Measurements from ENCODE around the gene HLA-DOB. TPM values are rescaled to one million over a fixed set of nuclear protein-coding genes. Genes with fewer than 3 reads are reported as not detected.

HLA-DOB gene
- total RNA-seq, 4 donors from 2014 or later = 5.7 TPM; not detected in 3

DNA sequence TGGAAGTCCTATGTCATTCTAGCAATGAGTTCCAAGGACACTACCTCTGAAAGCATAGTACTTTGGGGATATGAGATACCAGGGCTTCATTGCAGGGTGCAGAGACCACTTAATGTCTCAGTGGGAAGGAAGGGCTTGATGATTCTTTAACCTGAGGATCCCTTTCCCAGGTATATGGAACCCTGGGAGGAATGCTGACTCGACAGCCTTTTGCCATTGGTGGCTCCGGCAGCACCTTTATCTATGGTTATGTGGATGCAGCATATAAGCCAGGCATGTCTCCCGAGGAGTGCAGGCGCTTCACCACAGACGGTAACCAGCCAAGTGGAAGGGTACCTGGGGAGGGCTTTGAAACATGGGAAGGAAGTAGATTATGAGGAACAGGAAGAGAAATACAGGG, 41.4 kb upstream of the HLA-DOB start:
- H3K27me3 ChIP-seq = no peaks in the 10 kb centered on the region
- no peaks in the 10 kb centered on the region for H3K9me3 ChIP-seq
- peaks cover 0 to 17% (median 0%) of the 10 kb centered on the region in 4 donors for H3K36me3 ChIP-seq
- intact Hi-C loops (cut with DNase I; ENCODE audit: low total_unique reads) (no loop called here), in situ Hi-C loops (cut with MboI; ENCODE audit: low pct_ligation_motif_present in 1 of 4, low pct_unique_long_range_greater_than_20kb in 1 of 4, low sequenced_read_pairs in 3 of 4) (no loop called here)
- TF ChIP-seq, protein P1, sequence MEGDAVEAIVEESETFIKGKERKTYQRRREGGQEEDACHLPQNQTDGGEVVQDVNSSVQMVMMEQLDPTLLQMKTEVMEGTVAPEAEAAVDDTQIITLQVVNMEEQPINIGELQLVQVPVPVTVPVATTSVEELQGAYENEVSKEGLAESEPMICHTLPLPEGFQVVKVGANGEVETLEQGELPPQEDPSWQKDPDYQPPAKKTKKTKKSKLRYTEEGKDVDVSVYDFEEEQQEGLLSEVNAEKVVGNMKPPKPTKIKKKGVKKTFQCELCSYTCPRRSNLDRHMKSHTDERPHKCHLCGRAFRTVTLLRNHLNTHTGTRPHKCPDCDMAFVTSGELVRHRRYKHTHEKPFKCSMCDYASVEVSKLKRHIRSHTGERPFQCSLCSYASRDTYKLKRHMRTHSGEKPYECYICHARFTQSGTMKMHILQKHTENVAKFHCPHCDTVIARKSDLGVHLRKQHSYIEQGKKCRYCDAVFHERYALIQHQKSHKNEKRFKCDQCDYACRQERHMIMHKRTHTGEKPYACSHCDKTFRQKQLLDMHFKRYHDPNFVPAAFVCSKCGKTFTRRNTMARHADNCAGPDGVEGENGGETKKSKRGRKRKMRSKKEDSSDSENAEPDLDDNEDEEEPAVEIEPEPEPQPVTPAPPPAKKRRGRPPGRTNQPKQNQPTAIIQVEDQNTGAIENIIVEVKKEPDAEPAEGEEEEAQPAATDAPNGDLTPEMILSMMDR (IDR thresholded peaks at IDR 0.05) = no peak
- TF ChIP-seq POLR2AphosphoS5 (IDR thresholded peaks at IDR 0.05) = no peak
- no peak for DNase-seq
- no peak overlapping the region for H3K27ac ChIP-seq
- peaks cover 0 to 18% (median 6%) of the 10 kb centered on the region in 4 donors for H3K4me1 ChIP-seq
- 85% methylated on average over 5 of the region's 5 CpGs; no CpG with 5 or more reads in 1 of the 2 donors for WGBS, 2 donors (ENCODE audit: low coverage in 1 of 2)
- no peak overlapping the region for H3K4me3 ChIP-seq

GRCh38 chr6:32857156-32857891, 40.5 kb upstream of the HLA-DOB start:
- Histone ChIP-seq H3K36me3 (peaks cover 0 to 17% (median 0%) of the 10 kb centered on the region in 4 donors), H3K9me3 (no peaks in the 10 kb centered on the region), H3K27ac (no peak overlapping the region), H3K27me3 (no peaks in the 10 kb centered on the region), H3K4me1 (peaks cover 0 to 20% (median 10%) of the 10 kb centered on the region in 4 donors), H3K4me3 (no peak overlapping the region)
- TF ChIP-seq POLR2AphosphoS5 (IDR thresholded peaks at IDR 0.05) (no peak), POLR2A (IDR thresholded peaks at IDR 0.05) (no peak), EP300 (IDR thresholded peaks at IDR 0.05; ENCODE audit: low read depth) (no peak)
- TF ChIP-seq, protein P1 (IDR thresholded peaks at IDR 0.05) = no peak
- intact Hi-C loops (cut with DNase I; ENCODE audit: low total_unique reads) = no loop called here
- no peak for DNase-seq
- in situ Hi-C loops (cut with MboI; ENCODE audit: low pct_ligation_motif_present in 1 of 4, low pct_unique_long_range_greater_than_20kb in 1 of 4, low sequenced_read_pairs in 3 of 4) = no loop called here
- 87 to 100% methylated on average over 3 to 14 of the region's 14 CpGs for WGBS, 2 donors (ENCODE audit: low coverage in 1 of 2)

DNA sequence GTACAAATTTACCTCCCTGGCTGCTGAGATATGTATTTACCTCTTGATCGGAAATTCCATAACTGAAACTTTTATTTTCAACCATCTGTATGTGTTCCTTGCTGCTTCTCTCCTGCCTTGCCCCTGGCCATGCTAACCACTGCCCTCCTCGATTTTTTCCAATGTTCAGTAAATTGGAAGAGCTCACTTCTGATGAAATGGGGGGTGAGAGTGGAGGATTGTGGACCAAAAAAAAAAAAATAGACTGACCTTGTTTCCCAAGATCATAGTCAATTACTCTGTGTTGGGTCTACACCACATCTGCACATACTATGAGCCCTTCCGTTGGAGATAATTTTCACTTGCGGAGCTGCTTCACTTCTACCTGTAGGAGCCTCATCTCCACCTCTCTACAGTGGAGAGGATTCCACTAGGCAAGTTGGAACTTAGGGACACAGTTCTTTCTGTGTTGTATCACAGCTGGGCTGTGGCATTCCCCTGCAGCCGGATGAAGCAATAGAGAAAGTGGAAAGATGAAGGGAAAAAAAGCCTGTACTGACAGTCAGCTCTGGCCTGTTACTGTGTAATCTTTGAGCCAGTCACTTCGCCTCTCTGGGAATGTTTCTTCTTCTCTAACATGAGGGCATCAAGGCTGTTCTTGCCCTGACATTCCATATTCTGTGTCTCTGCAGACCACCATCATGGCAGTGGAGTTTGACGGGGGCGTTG, 38.8 kb upstream of the HLA-DOB start:
- Histone ChIP-seq H3K9me3 (no peaks in the 10 kb centered on the region), H3K27ac (peak overlapping the region; percentile 98 to 99 (median 99)), H3K36me3 (peaks cover 0 to 26% (median 0%) of the 10 kb centered on the region in 4 donors), H3K4me1 (peaks cover 9 to 35% (median 18%) of the 10 kb centered on the region in 4 donors), H3K4me3 (peak overlapping the region in 1 of 4 donors; percentile 91), H3K27me3 (no peaks in the 10 kb centered on the region)
- TF ChIP-seq EP300 (IDR thresholded peaks at IDR 0.05; ENCODE audit: low read depth) (no peak), POLR2A (IDR thresholded peaks at IDR 0.05) (no peak)
- TF ChIP-seq, protein P1 (IDR thresholded peaks at IDR 0.05) = no peak
- intact Hi-C loops (cut with DNase I; ENCODE audit: low total_unique reads) = no loop called here
- no peak for DNase-seq
- 67 to 91% methylated on average over 5 to 8 of the region's 8 CpGs for WGBS, 2 donors (ENCODE audit: low coverage in 1 of 2)
- in situ Hi-C loops (cut with MboI; ENCODE audit: low pct_ligation_motif_present in 1 of 4, low pct_unique_long_range_greater_than_20kb in 1 of 4, low sequenced_read_pairs in 3 of 4) = no loop called here

DNA sequence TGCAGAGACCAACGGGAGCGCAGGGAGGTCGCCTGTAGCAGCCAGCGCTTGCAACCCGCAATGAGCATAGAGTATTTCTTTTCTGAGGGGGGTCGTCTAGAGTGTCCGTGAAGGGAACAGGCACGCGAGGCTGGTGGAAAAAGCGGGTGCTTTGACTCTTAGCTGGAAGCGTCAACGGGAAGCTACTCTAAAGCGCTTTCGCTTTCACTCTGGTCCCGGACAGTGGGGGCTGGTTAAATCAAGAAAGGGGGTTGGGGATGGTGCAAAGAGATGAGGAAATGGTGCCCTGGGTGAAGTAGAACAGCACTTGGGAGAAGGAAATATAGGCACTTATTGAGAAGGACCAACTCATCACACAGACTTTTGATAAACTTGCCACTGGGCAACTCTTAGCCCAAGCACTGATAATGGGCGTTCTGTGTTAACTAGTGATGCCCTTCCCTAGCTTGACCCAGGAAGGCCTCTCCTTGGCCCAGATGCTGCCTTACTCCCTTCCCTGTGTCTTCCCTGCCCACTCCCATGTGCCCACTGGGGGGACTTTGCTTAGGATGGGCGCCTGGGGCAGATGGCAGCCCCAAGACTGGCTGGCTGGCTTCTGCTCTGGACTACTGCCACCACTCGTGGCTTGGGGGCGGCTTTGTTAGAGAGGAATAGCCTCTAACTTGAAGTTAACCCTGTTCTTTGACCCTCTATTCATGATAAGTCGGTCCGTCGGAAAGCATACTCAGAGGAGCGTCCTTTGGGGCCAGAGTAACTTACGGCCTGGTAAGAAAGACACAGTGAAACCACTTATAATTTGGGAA, 37.8 kb upstream of the HLA-DOB start:
- DNase-seq = peak; percentile 66
- H3K27me3 ChIP-seq = no peaks in the 10 kb centered on the region
- in situ Hi-C loops (cut with MboI; ENCODE audit: low pct_ligation_motif_present in 1 of 4, low pct_unique_long_range_greater_than_20kb in 1 of 4, low sequenced_read_pairs in 3 of 4) = no loop called here
- intact Hi-C loops (cut with DNase I; ENCODE audit: low total_unique reads) = no loop called here
- WGBS, 2 donors (ENCODE audit: low coverage in 1 of 2) = 0 to 11% methylated on average over 14 to 23 of the region's 24 CpGs
- H3K27ac ChIP-seq = peak overlapping the region; percentile 98 to 99 (median 99)
- H3K4me3 ChIP-seq = peak overlapping the region; percentile 72 to 91 (median 82)
- peaks cover 9 to 40% (median 18%) of the 10 kb centered on the region in 4 donors for H3K4me1 ChIP-seq
- no peaks in the 10 kb centered on the region for H3K9me3 ChIP-seq
- TF ChIP-seq EP300 (IDR thresholded peaks at IDR 0.05; ENCODE audit: low read depth) (no peak), POLR2A (IDR thresholded peaks at IDR 0.05) (no peak)
- H3K36me3 ChIP-seq = peaks cover 0 to 34% (median 4%) of the 10 kb centered on the region in 4 donors
